ENCODE results near the gene ZBTB25.

DNA sequence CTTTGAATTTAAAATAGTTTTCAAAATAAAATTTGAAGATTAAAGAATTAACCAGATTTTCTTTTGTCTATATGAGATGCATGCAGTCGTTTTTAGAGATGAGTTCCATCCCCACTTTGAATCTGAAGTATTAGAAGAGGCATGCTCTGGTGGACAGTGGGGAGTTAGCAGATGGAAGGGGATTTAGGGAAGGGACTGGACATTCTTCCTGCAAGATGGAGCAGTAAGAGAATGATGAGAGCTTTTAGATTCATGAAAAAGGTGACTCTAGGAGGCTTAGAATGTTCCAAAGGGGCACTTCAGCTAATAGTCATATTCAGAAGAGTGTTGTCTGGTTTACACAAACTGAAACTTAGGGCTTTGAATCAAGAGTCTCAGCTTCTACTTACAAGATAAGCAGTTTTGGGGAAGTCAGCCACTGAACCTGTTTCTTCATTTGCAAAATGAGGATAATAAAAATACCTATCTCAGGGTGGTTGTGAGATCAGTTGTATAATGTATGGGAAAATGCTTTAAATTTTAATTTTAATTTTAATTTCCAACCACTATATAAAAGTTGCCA is 4.7 kb upstream of the ZBTB25 start:
- TF ChIP-seq EZH2 (IDR thresholded peaks at IDR 0.05; ENCODE audit: insufficient read depth, poor library complexity, severe bottlenecking) (no peak), EZH2phosphoT487 (IDR thresholded peaks at IDR 0.05; ENCODE audit: insufficient read depth, low read depth) (no peak)
